ENCODE data around the gene POGK. TPM values are rescaled to one million over a fixed set of nuclear protein-coding genes. Genes with fewer than 3 reads are reported as not detected.

POGK gene
- total RNA-seq, 4 donors from 2014 or later = 33.1 to 49.0 (median 39.7) TPM

GRCh38 chr1:166858726-166859419 lies 19.6 kb downstream of the POGK start:
- Histone ChIP-seq H3K9me3 (no peaks in the 10 kb centered on the region), H3K4me1 (no peaks in the 10 kb centered on the region), H3K27me3 (no peaks in the 10 kb centered on the region), H3K36me3 (peaks cover 83% of the 10 kb centered on the region), H3K4me3 (no peak overlapping the region), H3K27ac (no peak overlapping the region)
- 73% methylated on average over 7 of the region's 7 CpGs for WGBS
- TF ChIP-seq EP300 (IDR thresholded peaks at IDR 0.05) = no peak
- TF ChIP-seq POLR2A (IDR thresholded peaks at IDR 0.05) = no peak
- TF ChIP-seq POLR2AphosphoS5 (IDR thresholded peaks at IDR 0.05) = no peak
- TF ChIP-seq CTCF (IDR thresholded peaks at IDR 0.05) = no peak
- no peak for DNase-seq (ENCODE audit: low spot score in 2 of 2)

- no peaks in the 10 kb centered on the region for H3K4me1 ChIP-seq
- TF ChIP-seq EP300 (IDR thresholded peaks at IDR 0.05) = no peak
- no peak for TF ChIP-seq POLR2AphosphoS5 (IDR thresholded peaks at IDR 0.05)
- TF ChIP-seq CTCF (IDR thresholded peaks at IDR 0.05) = no peak
- no peak for TF ChIP-seq POLR2A (IDR thresholded peaks at IDR 0.05)
- no peaks in the 10 kb centered on the region for H3K9me3 ChIP-seq
- H3K36me3 ChIP-seq = peaks cover 83% of the 10 kb centered on the region
- H3K27ac ChIP-seq = no peak overlapping the region
- 91% methylated on average over 4 of the region's 5 CpGs for WGBS
- no peak overlapping the region for H3K4me3 ChIP-seq
- no peaks in the 10 kb centered on the region for H3K27me3 ChIP-seq
- DNase-seq (ENCODE audit: low spot score in 2 of 2) = no peak
Observed at GRCh38 chr1:166859597-166859996, 20.3 kb downstream of the POGK start.

GRCh38 chr1:166865926-166866325 lies 26.7 kb downstream of the POGK start:
- Histone ChIP-seq H3K4me3 (no peak overlapping the region), H3K27me3 (no peaks in the 10 kb centered on the region), H3K4me1 (no peaks in the 10 kb centered on the region), H3K9me3 (no peaks in the 10 kb centered on the region), H3K27ac (no peak overlapping the region), H3K36me3 (peaks cover 52% of the 10 kb centered on the region)
- DNase-seq (ENCODE audit: low spot score in 2 of 2) = no peak
- TF ChIP-seq EP300 (IDR thresholded peaks at IDR 0.05) = no peak
- no peak for TF ChIP-seq POLR2A (IDR thresholded peaks at IDR 0.05)
- no peak for TF ChIP-seq CTCF (IDR thresholded peaks at IDR 0.05)
- TF ChIP-seq POLR2AphosphoS5 (IDR thresholded peaks at IDR 0.05) = no peak
- 79% methylated on average over 5 of the region's 5 CpGs for WGBS

- 83% methylated on average over 7 of the region's 7 CpGs for WGBS
- TF ChIP-seq EP300 (IDR thresholded peaks at IDR 0.05) = no peak
- TF ChIP-seq POLR2AphosphoS5 (IDR thresholded peaks at IDR 0.05) = no peak
- no peak for TF ChIP-seq CTCF (IDR thresholded peaks at IDR 0.05)
- no peak for TF ChIP-seq POLR2A (IDR thresholded peaks at IDR 0.05)
- no peak overlapping the region for H3K4me3 ChIP-seq
Observed at GRCh38 chr1:166868639-166869038, 29.4 kb downstream of the POGK start.

GRCh38 chr1:166869318-166870099 lies 30.2 kb downstream of the POGK start:
- H3K4me3 ChIP-seq = no peak overlapping the region
- peaks cover 20% of the 10 kb centered on the region for H3K36me3 ChIP-seq
- H3K27ac ChIP-seq = no peak overlapping the region
- no peaks in the 10 kb centered on the region for H3K9me3 ChIP-seq
- DNase-seq (ENCODE audit: low spot score in 2 of 2) = no peak
- TF ChIP-seq EP300 (IDR thresholded peaks at IDR 0.05) (no peak), POLR2AphosphoS5 (IDR thresholded peaks at IDR 0.05) (no peak), CTCF (IDR thresholded peaks at IDR 0.05) (no peak), POLR2A (IDR thresholded peaks at IDR 0.05) (no peak)
- no peaks in the 10 kb centered on the region for H3K27me3 ChIP-seq
- H3K4me1 ChIP-seq = peaks cover 13% of the 10 kb centered on the region
- WGBS = 79% methylated on average over 3 of the region's 3 CpGs

More at GRCh38 chr1:166868639-166869038, 29.4 kb downstream of the POGK start:
- no peaks in the 10 kb centered on the region for H3K9me3 ChIP-seq
- peaks cover 25% of the 10 kb centered on the region for H3K36me3 ChIP-seq
- DNase-seq (ENCODE audit: low spot score in 2 of 2) = no peak
- H3K27me3 ChIP-seq = no peaks in the 10 kb centered on the region
- H3K4me1 ChIP-seq = peaks cover 4% of the 10 kb centered on the region
- no peak overlapping the region for H3K27ac ChIP-seq
